Astrocyte (in vitro differentiated cells and primary cell): ENCODE results near the gene MAST3. TPM values are rescaled to one million over a fixed set of nuclear protein-coding genes. Genes with fewer than 3 reads are reported as not detected.

Experiments
- DNase-seq: peaks from one replicate; pipeline ENCODE4 v3.0.0-alpha.2; 2010; ENCODE audit warnings: low read depth
- FAIRE-seq: peaks from 2 replicates; lab custom pipeline; 2011; peaks lifted over from hg19 to GRCh38; lab: Jason Lieb, UNC
- H2AFZ ChIP-seq: 2 replicates; pipeline ENCODE4 v1.6.0; 2012; ENCODE audit warnings: low read depth, low read length, inconsistent platforms
- H3K27ac ChIP-seq: 2 replicates; pipeline ENCODE4 v1.5.1; 2011; ENCODE audit warnings: low read depth, low read length, inconsistent platforms
- H3K27me3 ChIP-seq: 2 replicates; pipeline ENCODE4 v1.6.0; 2011; ENCODE audit warnings: low read length, inconsistent platforms; ENCODE audit not compliant: insufficient read depth
- H3K36me3 ChIP-seq: 2 replicates; pipeline ENCODE4 v1.5.1; 2011; ENCODE audit warnings: low read length, inconsistent platforms; ENCODE audit not compliant: insufficient read depth
- H3K4me1 ChIP-seq: 2 replicates; pipeline ENCODE4 v1.5.1; 2011; ENCODE audit warnings: low read length, inconsistent platforms; ENCODE audit not compliant: insufficient read depth
- H3K4me2 ChIP-seq: 2 replicates; pipeline ENCODE4 v1.6.0; 2012; ENCODE audit warnings: low read length, inconsistent platforms
- H3K4me3 ChIP-seq: 2 replicates; pipeline ENCODE4 v1.5.1; 2011; ENCODE audit warnings: low read depth, mild to moderate bottlenecking, low read length, inconsistent platforms; ENCODE audit not compliant: insufficient read depth
- H3K79me2 ChIP-seq: 2 replicates; pipeline ENCODE4 v1.6.0; 2012; ENCODE audit warnings: mild to moderate bottlenecking, low read length, inconsistent platforms; ENCODE audit not compliant: insufficient read depth
- H3K9ac ChIP-seq: 2 replicates; pipeline ENCODE4 v1.6.0; 2012; ENCODE audit warnings: mild to moderate bottlenecking, low read length, inconsistent platforms
- H3K9me3 ChIP-seq: 2 replicates; pipeline ENCODE4 v1.5.1; 2012; ENCODE audit warnings: low read depth, mild to moderate bottlenecking, low read length, inconsistent platforms; ENCODE audit not compliant: insufficient read depth
- H4K20me1 ChIP-seq: 2 replicates; pipeline ENCODE4 v1.6.0; 2012; ENCODE audit warnings: low read length, inconsistent platforms; ENCODE audit not compliant: insufficient read depth
- H3K27ac Mint-ChIP-seq: one replicate; pipeline ENCODE4 v1.8.0; 2021; ENCODE audit warnings: mild to moderate bottlenecking, mixed read lengths; ENCODE audit not compliant: unreplicated experiment
- H3K27me3 Mint-ChIP-seq: one replicate; pipeline ENCODE4 v1.8.0; 2021; ENCODE audit warnings: low read depth, mixed read lengths; ENCODE audit not compliant: unreplicated experiment
- H3K36me3 Mint-ChIP-seq: one replicate; pipeline ENCODE4 v1.8.0; 2021; ENCODE audit warnings: low read depth, mixed read lengths; ENCODE audit not compliant: unreplicated experiment
- H3K4me1 Mint-ChIP-seq: one replicate; pipeline ENCODE4 v1.8.0; 2021; ENCODE audit warnings: low read depth, mixed read lengths; ENCODE audit not compliant: unreplicated experiment
- H3K4me3 Mint-ChIP-seq: one replicate; pipeline ENCODE4 v1.8.0; 2021; ENCODE audit warnings: mild to moderate bottlenecking, moderate library complexity, mixed read lengths; ENCODE audit not compliant: unreplicated experiment
- H3K9me3 Mint-ChIP-seq: one replicate; pipeline ENCODE4 v1.8.0; 2021; ENCODE audit warnings: mild to moderate bottlenecking, mixed read lengths; ENCODE audit not compliant: unreplicated experiment
- EZH2 ChIP-seq: IDR thresholded peaks from 2 replicates; pipeline ENCODE4 v1.6.1; 2012; ENCODE audit warnings: mild to moderate bottlenecking, low read length, inconsistent platforms; ENCODE audit not compliant: insufficient read depth
- total RNA-seq: library from RNA; stranded (reverse); gene quantifications from 2 replicates; pipeline ENCODE4 v1.2.1, GENCODE V29; 2021
- TF ChIP-seq, protein P1 (sequence below): IDR thresholded peaks from 2 replicates; pipeline ENCODE4 v1.5.1; 2011; ENCODE audit warnings: low read depth, mild to moderate bottlenecking, inconsistent platforms, low read length, moderate library complexity; ENCODE audit not compliant: insufficient read depth

The MAST3 gene
- total RNA-seq, 1 donor from 2014 or later: 5.5 TPM

GRCh38 chr19:18117364-18117691, 19.8 kb downstream of the MAST3 start:
- H3K4me3 ChIP-seq: peak overlapping the region; percentile 41
- H3K36me3 Mint-ChIP-seq: peaks cover 7% of the 10 kb centered on the region
- no peak for FAIRE-seq
- H3K27ac ChIP-seq: no peak overlapping the region
- peak overlapping the region; percentile 85 for H3K4me3 Mint-ChIP-seq
- TF ChIP-seq, protein P1, sequence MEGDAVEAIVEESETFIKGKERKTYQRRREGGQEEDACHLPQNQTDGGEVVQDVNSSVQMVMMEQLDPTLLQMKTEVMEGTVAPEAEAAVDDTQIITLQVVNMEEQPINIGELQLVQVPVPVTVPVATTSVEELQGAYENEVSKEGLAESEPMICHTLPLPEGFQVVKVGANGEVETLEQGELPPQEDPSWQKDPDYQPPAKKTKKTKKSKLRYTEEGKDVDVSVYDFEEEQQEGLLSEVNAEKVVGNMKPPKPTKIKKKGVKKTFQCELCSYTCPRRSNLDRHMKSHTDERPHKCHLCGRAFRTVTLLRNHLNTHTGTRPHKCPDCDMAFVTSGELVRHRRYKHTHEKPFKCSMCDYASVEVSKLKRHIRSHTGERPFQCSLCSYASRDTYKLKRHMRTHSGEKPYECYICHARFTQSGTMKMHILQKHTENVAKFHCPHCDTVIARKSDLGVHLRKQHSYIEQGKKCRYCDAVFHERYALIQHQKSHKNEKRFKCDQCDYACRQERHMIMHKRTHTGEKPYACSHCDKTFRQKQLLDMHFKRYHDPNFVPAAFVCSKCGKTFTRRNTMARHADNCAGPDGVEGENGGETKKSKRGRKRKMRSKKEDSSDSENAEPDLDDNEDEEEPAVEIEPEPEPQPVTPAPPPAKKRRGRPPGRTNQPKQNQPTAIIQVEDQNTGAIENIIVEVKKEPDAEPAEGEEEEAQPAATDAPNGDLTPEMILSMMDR: no peak
- H3K36me3 ChIP-seq: no peaks in the 10 kb centered on the region
- H3K27me3 ChIP-seq: no peaks in the 10 kb centered on the region
- peak overlapping the region; percentile 61 for H2AFZ ChIP-seq
- peaks cover 11% of the 10 kb centered on the region for H4K20me1 ChIP-seq
- peaks cover 2% of the 10 kb centered on the region for H3K4me1 Mint-ChIP-seq
- peak overlapping the region; percentile 52 for H3K9ac ChIP-seq
- peak overlapping the region; percentile 97 for H3K4me2 ChIP-seq
- peaks cover 4% of the 10 kb centered on the region for H3K79me2 ChIP-seq
- H3K4me1 ChIP-seq: peaks cover 12% of the 10 kb centered on the region
- H3K9me3 ChIP-seq: no peaks in the 10 kb centered on the region
- H3K9me3 Mint-ChIP-seq: no peaks in the 10 kb centered on the region
- DNase-seq: no peak
- peaks cover 3% of the 10 kb centered on the region for H3K27me3 Mint-ChIP-seq
- no peak overlapping the region for H3K27ac Mint-ChIP-seq

GRCh38 chr19:18117692-18118378, 20.3 kb downstream of the MAST3 start:
- peak overlapping the region; percentile 79 for H3K9ac ChIP-seq

More at GRCh38 chr19:18117692-18118378, 20.3 kb downstream of the MAST3 start:
- Mint-ChIP-seq H3K27me3 (peaks cover 3% of the 10 kb centered on the region), H3K4me3 (peak overlapping the region; percentile 85), H3K36me3 (peaks cover 7% of the 10 kb centered on the region), H3K27ac (no peak overlapping the region), H3K4me1 (peaks cover 2% of the 10 kb centered on the region), H3K9me3 (no peaks in the 10 kb centered on the region)
- Histone ChIP-seq H3K36me3 (no peaks in the 10 kb centered on the region), H3K27ac (no peak overlapping the region), H3K79me2 (peaks cover 4% of the 10 kb centered on the region), H2AFZ (peak overlapping the region; percentile 83), H3K4me1 (peaks cover 12% of the 10 kb centered on the region), H4K20me1 (peaks cover 11% of the 10 kb centered on the region), H3K27me3 (no peaks in the 10 kb centered on the region), H3K9me3 (no peaks in the 10 kb centered on the region), H3K4me3 (peak overlapping the region; percentile 67), H3K4me2 (peak overlapping the region; percentile 97)
- TF ChIP-seq, protein P1: no peak
- TF ChIP-seq EZH2: no peak
- FAIRE-seq: no peak
- peak; percentile 41 for DNase-seq
